GM18951 (cell line): ENCODE measurements around the gene FBXW7.

Experiments used
- POLR2A ChIP-seq: IDR thresholded peaks from 4 replicates; pipeline ENCODE4 v1.6.1; 2011; ENCODE audit warnings: mild to moderate bottlenecking; ENCODE audit not compliant: insufficient read length, insufficient read depth; ENCODE audit errors: extremely low read depth
- in situ Hi-C: fragments of 300-500 bp; cut with MboI; formaldehyde crosslinking; loops from one replicate; pipeline ENCODE4 v1.12.0; 2022; ENCODE audit warnings: low sequenced_read_pairs, mixed read lengths, inconsistent platforms; ENCODE audit not compliant: unreplicated experiment

Gene FBXW7

GRCh38 chr4:152463562-152463961 lies 72.3 kb downstream of the FBXW7 start:
- TF ChIP-seq POLR2A: no peak
- in situ Hi-C loops: no loop called here

- in situ Hi-C loops: no loop called here
- TF ChIP-seq POLR2A: no peak
Observed at GRCh38 chr4:152462695-152463094, 73.2 kb downstream of the FBXW7 start.

- TF ChIP-seq POLR2A: no peak
- in situ Hi-C loops: no loop called here
Observed at GRCh38 chr4:152462047-152462446, 73.8 kb downstream of the FBXW7 start.

- no peak for TF ChIP-seq POLR2A
- in situ Hi-C loops: no loop called here
Observed at GRCh38 chr4:152460488-152460887, 75.4 kb downstream of the FBXW7 start.

GRCh38 chr4:152459326-152459725 lies 76.6 kb downstream of the FBXW7 start:
- TF ChIP-seq POLR2A: no peak
- in situ Hi-C loops: no loop called here

- in situ Hi-C loops: no loop called here
Observed at GRCh38 chr4:152458801-152459302, 77.0 kb downstream of the FBXW7 start.

GRCh38 chr4:152456609-152457008 lies 79.3 kb downstream of the FBXW7 start:
- in situ Hi-C loops: no loop called here
- no peak for TF ChIP-seq POLR2A

More at GRCh38 chr4:152458801-152459302, 77.0 kb downstream of the FBXW7 start:
- no peak for TF ChIP-seq POLR2A

GRCh38 chr4:152455311-152455710 lies 80.6 kb downstream of the FBXW7 start:
- no peak for TF ChIP-seq POLR2A
- in situ Hi-C loops: no loop called here

GRCh38 chr4:152454398-152455011 lies 81.4 kb downstream of the FBXW7 start:
- TF ChIP-seq POLR2A: no peak
- in situ Hi-C loops: no loop called here

GRCh38 chr4:152451496-152451895 lies 84.4 kb downstream of the FBXW7 start:
- in situ Hi-C loops: no loop called here
- no peak for TF ChIP-seq POLR2A

- TF ChIP-seq POLR2A: no peak
- in situ Hi-C loops: loop anchor here (10.0 kb wide), 1 partner anchor 286 kb away; no protein-coding TSS in a partner anchor
Observed at GRCh38 chr4:152448854-152449253, 87.0 kb downstream of the FBXW7 start.

- in situ Hi-C loops: loop anchor here (10.0 kb wide), 1 partner anchor 287 kb away; no protein-coding TSS in a partner anchor
- no peak for TF ChIP-seq POLR2A
Observed at GRCh38 chr4:152448038-152448707, 87.7 kb downstream of the FBXW7 start.

GRCh38 chr4:152443859-152444258 lies 92.0 kb downstream of the FBXW7 start:
- in situ Hi-C loops: loop anchor here (10.0 kb wide), 1 partner anchor 291 kb away; no protein-coding TSS in a partner anchor
- TF ChIP-seq POLR2A: no peak

GRCh38 chr4:152437561-152437960 lies 98.3 kb downstream of the FBXW7 start:
- in situ Hi-C loops: no loop called here
- no peak for TF ChIP-seq POLR2A
